ENCODE data around the gene NTN5. TPM values are rescaled to one million over a fixed set of nuclear protein-coding genes. Genes with fewer than 3 reads are reported as not detected.

NTN5 gene
- total RNA-seq, 1 experiment from 2014 or later = not detected

DNA sequence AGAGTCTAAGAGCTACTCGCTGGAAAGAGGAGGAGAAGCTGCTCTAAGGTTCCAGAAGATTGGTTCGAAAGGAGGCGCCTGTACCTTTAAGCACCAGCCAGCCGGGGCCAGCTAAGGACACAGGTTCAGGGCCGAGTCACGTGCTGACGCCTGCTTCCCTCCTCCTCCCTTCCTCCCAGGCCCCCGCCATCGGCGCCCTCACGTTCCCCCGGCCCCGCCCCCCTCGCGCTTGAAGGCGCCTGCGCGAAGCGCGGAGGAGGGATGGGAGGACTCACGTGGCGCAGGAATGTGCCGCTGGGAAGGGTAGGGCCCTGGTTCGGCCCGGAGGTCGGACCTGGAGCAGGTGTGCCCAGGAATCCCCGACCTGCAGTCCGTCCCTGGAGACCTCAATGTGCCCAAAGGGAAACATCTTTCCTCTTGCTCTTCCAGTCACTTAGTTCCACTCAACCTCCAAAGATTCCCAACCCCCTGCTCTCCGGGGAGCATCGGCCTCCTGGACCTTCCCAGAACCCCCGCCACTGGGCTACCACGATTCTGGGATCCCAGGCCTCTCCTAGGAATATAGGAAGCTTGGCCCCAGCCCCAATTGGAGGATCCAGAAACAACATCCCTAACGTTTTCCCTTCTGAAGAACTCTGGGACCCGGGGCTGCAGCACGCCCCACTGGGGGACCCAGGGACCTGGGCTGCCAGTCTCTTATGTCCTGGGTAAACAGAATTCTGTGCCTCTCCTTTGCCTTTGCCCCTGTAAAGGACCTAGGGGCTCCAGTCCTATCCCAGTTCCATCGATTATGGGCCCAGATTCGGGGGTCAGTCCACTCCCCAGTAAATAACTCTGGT lies 38.2 kb downstream of the NTN5 start:
- Histone ChIP-seq H3K4me3 (ENCODE audit: low read depth, low read length, poor library complexity, severe bottlenecking) (peak overlapping the region; percentile 67), H3K9me3 (ENCODE audit: low read depth, low read length, poor library complexity, severe bottlenecking) (no peaks in the 10 kb centered on the region), H3K27ac (ENCODE audit: low read depth, low read length, poor library complexity, severe bottlenecking) (peak overlapping the region; percentile 91), H3K27me3 (replicated peaks; ENCODE audit: insufficient read depth, low read depth, low read length, poor library complexity) (no peaks in the 10 kb centered on the region), H3K4me1 (ENCODE audit: insufficient read depth, low read length, poor library complexity, severe bottlenecking) (peaks cover 53% of the 10 kb centered on the region), H3K36me3 (ENCODE audit: insufficient read depth, low read length, poor library complexity, severe bottlenecking) (peaks cover 19% of the 10 kb centered on the region)
- ChIA-PET POLR2A (ENCODE audit: low non-redundant PET) (interaction anchor here (0.9 kb wide), 1 partner anchor 11 kb away, joined by 3 read pairs; no protein-coding TSS in a partner anchor), CTCF (no interaction called here)
- DNase-seq (ENCODE audit: low spot score) = peak; percentile 99
- intact Hi-C loops (cut with micrococcal nuclease; ENCODE audit: unreplicated experiment) = no loop called here
- no TSS peak for BruUV-seq (replicated peaks)
- TF ChIP-seq, protein P1, sequence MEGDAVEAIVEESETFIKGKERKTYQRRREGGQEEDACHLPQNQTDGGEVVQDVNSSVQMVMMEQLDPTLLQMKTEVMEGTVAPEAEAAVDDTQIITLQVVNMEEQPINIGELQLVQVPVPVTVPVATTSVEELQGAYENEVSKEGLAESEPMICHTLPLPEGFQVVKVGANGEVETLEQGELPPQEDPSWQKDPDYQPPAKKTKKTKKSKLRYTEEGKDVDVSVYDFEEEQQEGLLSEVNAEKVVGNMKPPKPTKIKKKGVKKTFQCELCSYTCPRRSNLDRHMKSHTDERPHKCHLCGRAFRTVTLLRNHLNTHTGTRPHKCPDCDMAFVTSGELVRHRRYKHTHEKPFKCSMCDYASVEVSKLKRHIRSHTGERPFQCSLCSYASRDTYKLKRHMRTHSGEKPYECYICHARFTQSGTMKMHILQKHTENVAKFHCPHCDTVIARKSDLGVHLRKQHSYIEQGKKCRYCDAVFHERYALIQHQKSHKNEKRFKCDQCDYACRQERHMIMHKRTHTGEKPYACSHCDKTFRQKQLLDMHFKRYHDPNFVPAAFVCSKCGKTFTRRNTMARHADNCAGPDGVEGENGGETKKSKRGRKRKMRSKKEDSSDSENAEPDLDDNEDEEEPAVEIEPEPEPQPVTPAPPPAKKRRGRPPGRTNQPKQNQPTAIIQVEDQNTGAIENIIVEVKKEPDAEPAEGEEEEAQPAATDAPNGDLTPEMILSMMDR (conservative IDR thresholded peaks at IDR 0.05; ENCODE audit: low read depth, low read length) = no peak
- no peak for TF ChIP-seq EZH2 (IDR thresholded peaks at IDR 0.05; ENCODE audit: borderline replicate concordance, low read depth, low read length, poor library complexity, severe bottlenecking)

DNA sequence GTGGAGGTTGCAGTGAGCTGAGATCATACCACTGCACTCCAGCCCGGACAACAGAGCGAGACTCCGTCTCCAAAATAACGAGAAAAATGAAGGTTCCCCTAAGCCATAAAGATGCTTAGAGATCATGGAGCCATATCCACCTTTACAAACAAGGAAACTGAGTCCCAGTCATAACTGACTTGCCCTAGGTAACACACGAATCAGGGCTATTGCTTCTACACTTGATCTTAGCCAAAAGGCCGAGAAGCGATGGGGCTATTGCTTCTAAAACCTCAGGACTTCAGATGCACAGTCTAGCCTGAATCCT lies 38.8 kb downstream of the NTN5 start:
- Histone ChIP-seq H3K27ac (ENCODE audit: low read depth, low read length, poor library complexity, severe bottlenecking) (peak overlapping the region; percentile 91), H3K9me3 (ENCODE audit: low read depth, low read length, poor library complexity, severe bottlenecking) (no peaks in the 10 kb centered on the region), H3K4me1 (ENCODE audit: insufficient read depth, low read length, poor library complexity, severe bottlenecking) (peaks cover 53% of the 10 kb centered on the region), H3K27me3 (replicated peaks; ENCODE audit: insufficient read depth, low read depth, low read length, poor library complexity) (no peaks in the 10 kb centered on the region), H3K4me3 (ENCODE audit: low read depth, low read length, poor library complexity, severe bottlenecking) (peak overlapping the region; percentile 33), H3K36me3 (ENCODE audit: insufficient read depth, low read length, poor library complexity, severe bottlenecking) (peaks cover 19% of the 10 kb centered on the region)
- intact Hi-C loops (cut with micrococcal nuclease; ENCODE audit: unreplicated experiment) = no loop called here
- BruUV-seq (replicated peaks) = no TSS peak
- no peak for DNase-seq (ENCODE audit: low spot score)
- ChIA-PET CTCF (interaction anchor here (0.6 kb wide), 1 partner anchor 45 kb away, joined by 15 read pairs; no protein-coding TSS in a partner anchor), POLR2A (ENCODE audit: low non-redundant PET) (interaction anchor here (0.6 to 0.9 kb wide), 2 partner anchors 10 to 350 kb away, joined by 3 to 4 read pairs; no protein-coding TSS in a partner anchor)
- no peak for TF ChIP-seq EZH2 (IDR thresholded peaks at IDR 0.05; ENCODE audit: borderline replicate concordance, low read depth, low read length, poor library complexity, severe bottlenecking)
- TF ChIP-seq, protein P1 (conservative IDR thresholded peaks at IDR 0.05; ENCODE audit: low read depth, low read length) = no peak

DNA sequence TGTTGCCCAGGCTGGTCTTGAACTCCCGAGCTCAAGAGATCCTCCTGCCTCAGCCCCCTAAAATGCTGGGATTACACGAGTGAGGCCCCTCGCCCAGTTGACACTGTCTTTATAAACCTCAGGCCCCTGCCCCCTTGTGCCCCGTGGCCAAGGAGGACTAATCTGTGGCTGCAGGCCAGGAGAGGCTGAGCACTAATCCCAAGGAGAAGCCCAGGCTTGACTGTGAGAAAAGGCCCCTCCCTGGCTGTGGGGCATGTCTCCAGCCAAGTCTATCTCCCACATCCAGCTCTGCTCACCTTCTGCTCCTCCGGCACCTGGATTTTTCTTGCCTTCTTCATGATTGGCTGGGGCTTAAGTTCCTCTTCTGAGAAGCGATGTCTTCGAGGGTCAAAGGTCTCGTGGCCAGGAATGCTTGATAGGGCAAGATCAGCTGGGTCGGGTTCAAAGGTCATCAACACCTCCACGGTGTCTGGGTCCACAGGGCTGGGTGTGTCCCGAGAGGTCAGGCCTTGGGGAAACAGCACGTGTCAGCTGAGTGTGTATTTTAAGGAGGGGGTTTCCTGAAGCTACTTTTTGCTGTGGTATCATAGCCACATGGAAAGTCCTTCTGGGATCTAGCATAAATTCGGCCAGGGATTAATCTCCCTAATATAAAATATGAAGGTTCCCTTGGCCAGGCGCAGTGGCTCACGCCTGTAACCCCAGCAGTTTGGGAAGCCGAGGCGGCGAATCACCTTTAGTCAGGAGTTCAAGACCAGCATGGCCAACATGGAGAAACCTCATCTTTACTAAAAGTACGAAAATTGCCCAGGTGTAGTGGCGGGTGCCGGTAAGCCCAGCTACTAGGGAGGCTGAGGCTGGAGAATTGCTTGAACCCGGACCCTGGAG lies 39.4 kb downstream of the NTN5 start:
- Histone ChIP-seq H3K4me1 (ENCODE audit: insufficient read depth, low read length, poor library complexity, severe bottlenecking) (peaks cover 47% of the 10 kb centered on the region), H3K27me3 (replicated peaks; ENCODE audit: insufficient read depth, low read depth, low read length, poor library complexity) (no peaks in the 10 kb centered on the region), H3K36me3 (ENCODE audit: insufficient read depth, low read length, poor library complexity, severe bottlenecking) (peaks cover 19% of the 10 kb centered on the region), H3K4me3 (ENCODE audit: low read depth, low read length, poor library complexity, severe bottlenecking) (peak overlapping the region; percentile 33), H3K9me3 (ENCODE audit: low read depth, low read length, poor library complexity, severe bottlenecking) (no peaks in the 10 kb centered on the region), H3K27ac (ENCODE audit: low read depth, low read length, poor library complexity, severe bottlenecking) (peak overlapping the region; percentile 91)
- CTCF ChIA-PET = interaction anchor here (0.6 kb wide), 1 partner anchor 45 kb away, joined by 15 read pairs; no protein-coding TSS in a partner anchor
- no peak for DNase-seq (ENCODE audit: low spot score)
- intact Hi-C loops (cut with micrococcal nuclease; ENCODE audit: unreplicated experiment) = no loop called here
- no TSS peak for BruUV-seq (replicated peaks)
- POLR2A ChIA-PET (ENCODE audit: low non-redundant PET) = interaction anchor here (0.6 kb wide), 1 partner anchor 351 kb away, joined by 4 read pairs; no protein-coding TSS in a partner anchor
- no peak for TF ChIP-seq EZH2 (IDR thresholded peaks at IDR 0.05; ENCODE audit: borderline replicate concordance, low read depth, low read length, poor library complexity, severe bottlenecking)
- TF ChIP-seq, protein P1 (conservative IDR thresholded peaks at IDR 0.05; ENCODE audit: low read depth, low read length) = no peak
